PC-9 (cell line): ENCODE data around the gene PPP1R9A.

Experiments
- EZH2 ChIP-seq: fragments of 200-600 bp; sonication (generic); IDR thresholded peaks from 2 replicates; pipeline ENCODE4 v1.8.0; 2017; ENCODE audit warnings: antibody characterized with exemption, low read depth
- TF ChIP-seq, protein P1 (sequence below): fragments of 200-600 bp; sonication (generic); conservative IDR thresholded peaks from 2 replicates; pipeline ENCODE4 v1.6.1; 2017; ENCODE audit warnings: mixed run types, antibody characterized with exemption, mild to moderate bottlenecking, moderate library complexity

DNA sequence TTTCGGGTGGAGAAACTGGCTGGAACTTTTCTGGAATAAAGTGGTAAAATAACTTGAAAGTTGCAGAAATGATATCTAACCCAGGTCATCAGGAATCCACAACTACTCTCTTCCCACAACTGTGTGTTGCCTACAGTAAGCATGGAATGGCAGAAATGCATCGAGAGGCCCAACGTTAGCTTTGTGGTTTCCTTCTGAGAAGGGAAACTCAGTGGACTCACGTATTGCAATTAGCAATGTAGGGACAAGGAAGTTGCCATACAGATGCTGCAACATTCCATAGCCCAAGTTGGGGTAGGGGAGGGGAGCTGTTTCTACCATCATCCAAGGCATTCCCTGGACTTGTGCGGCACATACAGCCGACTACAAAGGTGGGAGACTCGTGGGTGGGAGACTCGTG is 415.0 kb downstream of the PPP1R9A start:
- TF ChIP-seq, protein P1, sequence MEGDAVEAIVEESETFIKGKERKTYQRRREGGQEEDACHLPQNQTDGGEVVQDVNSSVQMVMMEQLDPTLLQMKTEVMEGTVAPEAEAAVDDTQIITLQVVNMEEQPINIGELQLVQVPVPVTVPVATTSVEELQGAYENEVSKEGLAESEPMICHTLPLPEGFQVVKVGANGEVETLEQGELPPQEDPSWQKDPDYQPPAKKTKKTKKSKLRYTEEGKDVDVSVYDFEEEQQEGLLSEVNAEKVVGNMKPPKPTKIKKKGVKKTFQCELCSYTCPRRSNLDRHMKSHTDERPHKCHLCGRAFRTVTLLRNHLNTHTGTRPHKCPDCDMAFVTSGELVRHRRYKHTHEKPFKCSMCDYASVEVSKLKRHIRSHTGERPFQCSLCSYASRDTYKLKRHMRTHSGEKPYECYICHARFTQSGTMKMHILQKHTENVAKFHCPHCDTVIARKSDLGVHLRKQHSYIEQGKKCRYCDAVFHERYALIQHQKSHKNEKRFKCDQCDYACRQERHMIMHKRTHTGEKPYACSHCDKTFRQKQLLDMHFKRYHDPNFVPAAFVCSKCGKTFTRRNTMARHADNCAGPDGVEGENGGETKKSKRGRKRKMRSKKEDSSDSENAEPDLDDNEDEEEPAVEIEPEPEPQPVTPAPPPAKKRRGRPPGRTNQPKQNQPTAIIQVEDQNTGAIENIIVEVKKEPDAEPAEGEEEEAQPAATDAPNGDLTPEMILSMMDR: no peak
- TF ChIP-seq EZH2: no peak
